HUDEP-2 (cell line): ENCODE data around the gene HDAC4.

Experiments used
- DNase-seq, 76 experiments: peaks; one replicate each; lab custom pipeline; 2025; ENCODE audit not compliant: unreplicated experiment in 76 of 76; lab: John Stamatoyannopoulos, UW

HDAC4 gene

DNA sequence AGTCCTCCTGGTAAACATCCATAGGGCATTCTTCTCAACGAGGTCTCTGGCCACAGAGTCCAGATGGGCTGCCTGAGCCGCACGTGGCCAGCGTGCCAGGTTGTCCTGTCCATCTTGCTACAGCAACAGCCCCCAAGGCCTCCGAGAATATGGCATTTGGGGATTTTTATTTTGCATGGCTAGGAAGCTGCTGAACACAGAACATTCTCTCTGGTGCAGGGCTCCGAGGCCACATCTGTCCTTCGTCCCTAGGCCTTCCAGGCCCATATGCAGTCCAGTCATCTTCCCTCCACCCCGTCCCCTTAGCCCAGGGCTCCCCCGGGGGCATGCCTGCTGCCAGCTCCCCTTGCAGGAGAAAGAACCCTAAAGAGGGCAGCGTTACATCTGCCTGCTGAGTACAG is 2.3 kb downstream of the HDAC4 start:
- DNase-seq = no peak

DNA sequence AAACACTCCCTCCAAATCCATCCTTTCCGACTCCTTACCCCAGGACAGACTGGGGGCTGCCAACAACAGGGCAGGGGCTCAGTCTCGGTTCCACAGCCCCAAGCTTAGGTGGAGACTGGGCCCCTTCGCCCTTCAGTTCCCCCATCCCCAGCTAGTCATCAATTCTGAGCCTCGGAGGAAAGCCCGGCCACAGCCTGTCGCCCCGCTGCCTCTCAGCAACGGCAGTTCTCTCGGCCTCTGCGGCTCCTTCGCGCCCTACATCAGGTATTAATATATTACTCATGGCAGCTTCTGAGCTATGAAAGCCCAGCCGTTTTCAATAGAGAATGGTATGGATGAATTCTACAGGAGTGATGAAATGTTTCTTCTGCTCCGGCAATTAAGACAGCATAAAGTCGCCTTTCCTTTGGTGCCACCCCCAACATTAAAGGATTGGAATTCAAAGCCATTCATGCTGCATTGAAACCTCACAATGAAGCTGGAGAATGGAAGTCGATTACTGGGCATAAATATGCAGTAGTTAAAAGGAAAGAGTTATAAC is 2.8 kb downstream of the HDAC4 start:
- no peak for DNase-seq

- peak in 2 of 76 experiments; percentile 5 to 21 for DNase-seq
Observed at GRCh38 chr2:239396881-239397681, 3.7 kb downstream of the HDAC4 start.

GRCh38 chr2:239395524-239395923 is 5.3 kb downstream of the HDAC4 start:
- no peak for DNase-seq

DNA sequence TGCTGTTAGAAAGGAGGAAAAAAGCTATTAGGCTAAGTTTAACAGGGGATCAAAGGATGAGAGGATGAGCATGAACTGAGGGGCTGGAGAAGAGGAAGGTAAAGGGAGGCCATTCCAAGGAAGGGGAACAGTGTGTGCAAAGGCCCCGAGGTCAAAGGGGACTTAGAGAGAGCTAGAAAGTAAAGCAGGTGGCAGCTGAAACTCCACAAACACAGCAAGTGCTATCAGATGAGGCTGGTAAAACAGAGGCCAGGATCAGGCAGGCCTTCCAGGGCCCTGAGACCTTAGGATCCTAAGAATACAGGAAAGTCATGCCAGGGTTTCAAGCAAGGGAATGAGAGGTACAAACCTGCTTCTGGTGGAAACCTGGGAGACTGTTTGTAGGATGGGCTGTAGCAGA is 5.8 kb downstream of the HDAC4 start:
- no peak for DNase-seq

DNA sequence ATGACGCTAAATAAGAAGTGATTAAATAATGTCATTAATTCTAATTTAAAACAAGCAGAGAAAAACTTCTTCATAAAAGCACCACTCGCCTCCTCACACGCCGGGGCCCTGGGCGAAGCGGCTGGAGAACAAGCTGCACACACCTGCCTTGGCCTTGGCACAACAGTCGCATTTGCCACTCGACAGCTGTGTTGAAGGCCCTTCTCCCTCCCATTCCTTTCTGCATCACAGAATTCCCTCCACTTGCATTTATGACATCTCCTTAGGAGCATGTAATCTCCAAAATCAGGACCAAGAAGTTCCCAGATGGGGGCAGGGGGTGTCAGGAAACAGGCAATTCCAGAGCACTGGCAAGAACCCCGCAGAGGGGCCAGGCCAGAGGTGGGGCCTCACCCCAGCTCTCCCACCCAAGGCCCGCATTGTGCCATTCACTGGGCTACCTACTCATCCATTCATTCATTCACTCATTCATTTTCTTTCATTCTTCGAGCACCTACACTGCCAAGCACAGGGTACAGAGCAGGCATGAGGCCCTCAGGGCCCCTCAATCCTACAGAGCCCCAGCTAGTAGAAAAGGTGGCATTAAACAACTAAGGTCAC is 6.4 kb downstream of the HDAC4 start:
- DNase-seq = no peak

- no peak for DNase-seq
Observed at GRCh38 chr2:239393941-239394340, 6.9 kb downstream of the HDAC4 start.

GRCh38 chr2:239393388-239393940 is 7.4 kb downstream of the HDAC4 start:
- peak in 71 of 76 experiments; percentile 9 to 84 (median 63) for DNase-seq

DNA sequence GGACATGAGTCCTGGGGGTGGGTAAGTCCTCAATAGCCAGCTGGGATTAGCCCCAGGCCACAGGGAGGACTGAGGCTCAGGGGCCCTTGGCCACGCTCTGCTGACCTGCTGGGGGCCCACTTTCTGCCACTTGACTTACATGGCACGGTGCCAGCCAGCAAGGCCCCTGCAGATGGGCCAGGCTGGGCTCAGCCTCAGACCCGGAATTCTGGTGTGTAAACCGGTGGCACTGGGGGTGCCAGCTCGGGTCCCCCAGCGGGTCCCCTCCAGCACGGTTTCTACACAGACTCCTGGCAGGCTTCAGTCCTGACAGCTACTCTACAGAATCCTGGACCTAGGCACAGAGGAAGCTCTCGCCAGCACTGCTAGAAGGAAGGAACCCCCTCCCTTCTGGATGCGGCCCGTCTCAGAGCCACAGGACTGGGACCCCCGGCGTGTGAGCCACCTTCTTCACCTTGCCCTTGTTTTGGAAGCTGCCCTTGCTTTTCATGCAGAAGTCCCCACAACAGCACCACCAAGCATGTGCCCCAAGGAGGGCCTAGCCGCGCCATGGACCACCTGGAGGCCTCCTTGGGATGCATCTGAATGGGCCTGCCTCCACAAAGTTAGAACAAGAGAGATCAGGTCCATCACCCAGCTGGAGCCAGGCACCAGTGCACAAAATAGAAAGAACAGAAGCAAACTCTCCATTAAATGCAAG is 8.0 kb downstream of the HDAC4 start:
- no peak for DNase-seq

DNA sequence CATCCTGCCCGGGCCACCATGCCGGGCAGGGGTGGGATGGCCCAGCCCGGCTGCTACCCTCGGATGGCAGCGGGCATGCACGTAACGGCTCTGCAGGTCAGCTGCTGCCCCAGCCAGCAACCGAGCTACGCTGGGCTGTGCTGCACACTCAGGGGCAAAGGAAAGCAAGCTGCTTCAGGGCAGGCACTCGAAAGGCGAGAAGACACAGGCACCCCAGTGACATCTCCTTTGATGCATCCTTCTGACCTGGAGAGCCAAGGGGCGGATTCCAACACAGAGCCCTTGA is 8.8 kb downstream of the HDAC4 start:
- no peak for DNase-seq

GRCh38 chr2:239391286-239392071 is 9.3 kb downstream of the HDAC4 start:
- no peak for DNase-seq

DNA sequence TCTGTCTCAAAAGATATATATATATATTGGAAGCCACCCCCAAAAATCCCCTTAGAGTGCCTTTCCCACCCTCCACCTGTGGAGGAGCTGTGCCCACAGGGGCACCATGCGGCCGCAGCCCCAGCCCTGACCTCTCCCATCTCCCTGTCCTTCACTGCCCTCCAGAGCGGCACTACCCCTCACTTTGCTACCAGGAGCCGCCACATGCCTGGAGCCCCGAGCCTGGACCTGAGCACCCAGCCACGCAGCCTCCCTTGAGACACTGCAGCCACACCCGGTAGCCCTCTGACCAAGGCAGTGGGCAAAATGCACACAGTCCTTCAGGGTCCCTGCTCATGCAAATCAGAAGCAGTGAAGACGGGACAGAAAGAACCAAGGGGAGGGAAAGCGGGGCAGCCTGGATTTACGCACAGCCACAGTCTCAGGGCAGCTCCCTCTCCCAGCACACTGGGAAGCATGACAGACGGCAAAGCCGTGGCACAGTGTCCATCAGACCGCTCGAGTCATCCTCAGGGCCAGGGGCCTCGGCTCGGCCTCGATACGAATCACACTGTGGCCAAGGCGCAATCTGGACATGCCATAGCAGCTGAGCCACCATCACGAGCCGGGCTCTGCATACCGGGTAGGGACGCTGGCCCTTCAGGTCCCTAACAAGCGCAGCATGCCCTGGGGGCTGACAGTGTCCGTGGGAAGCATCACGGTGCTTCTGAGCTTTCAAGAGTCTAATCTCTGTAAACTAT is 10.1 kb downstream of the HDAC4 start:
- no peak for DNase-seq

- DNase-seq = no peak
Observed at GRCh38 chr2:239389414-239390329, 11.1 kb downstream of the HDAC4 start.

- DNase-seq = no peak
Observed at GRCh38 chr2:239388236-239389151, 12.3 kb downstream of the HDAC4 start.

DNA sequence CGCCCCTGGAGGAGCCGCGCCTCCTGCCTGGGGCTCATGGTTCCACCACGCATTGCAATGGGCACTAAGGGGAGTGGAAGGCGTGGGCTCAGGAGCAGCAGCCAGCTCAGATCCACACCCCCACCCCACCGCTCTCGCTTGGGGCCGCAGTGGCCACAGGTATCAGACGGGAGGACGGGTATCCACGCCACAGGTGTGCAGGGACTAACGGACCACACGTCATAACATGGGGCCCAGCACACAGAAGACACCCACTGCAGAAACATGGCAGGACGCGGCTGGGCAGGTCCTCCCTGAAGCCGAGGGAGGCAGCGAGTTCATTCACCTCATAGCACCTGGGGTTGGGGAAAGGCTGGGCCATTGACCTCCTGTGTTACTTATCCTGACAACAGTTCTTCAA is 13.0 kb downstream of the HDAC4 start:
- no peak for DNase-seq

GRCh38 chr2:239386872-239387445 is 13.9 kb downstream of the HDAC4 start:
- DNase-seq = no peak

DNA sequence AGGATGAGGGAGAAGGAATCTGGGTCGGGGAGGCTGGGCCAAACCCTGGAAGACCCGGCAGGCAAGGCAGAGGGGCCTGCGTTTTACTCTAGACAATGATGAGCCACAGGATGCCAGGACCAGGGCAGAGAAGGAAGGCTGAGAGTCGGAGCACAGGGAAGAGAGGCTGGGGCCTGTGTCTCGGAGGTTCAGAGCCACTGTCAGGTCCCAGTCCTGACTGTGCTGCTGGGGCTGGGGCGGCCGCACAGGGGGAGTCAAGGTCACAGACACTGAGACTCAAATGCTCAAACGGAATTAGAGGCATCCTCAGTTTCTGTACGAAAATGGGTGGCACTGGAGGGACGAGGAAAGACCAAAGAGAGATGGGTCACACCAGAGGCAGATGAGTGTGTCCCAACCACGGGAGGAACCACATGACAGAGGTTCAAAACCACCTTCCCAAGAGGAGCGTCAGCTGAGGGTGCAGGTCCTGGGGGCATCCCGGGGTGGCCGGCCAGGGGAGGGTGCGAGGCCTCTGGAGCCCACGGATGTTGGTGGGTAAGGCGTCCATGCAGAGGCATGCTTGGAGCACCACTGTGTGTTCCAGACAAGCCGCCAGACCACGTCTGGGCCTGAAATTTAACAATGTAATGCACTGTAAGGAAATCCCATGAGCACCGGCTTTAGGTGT is 14.7 kb downstream of the HDAC4 start:
- no peak for DNase-seq
